GM21381 (cell line): ENCODE measurements around the gene ABCA2.

Experiments used
- ATAC-seq: cut with Tn5 transposase; IDR thresholded peaks from one replicate; pipeline ENCODE4 v1.9.1; 2021; ENCODE audit warnings: mild to moderate bottlenecking, moderate library complexity; ENCODE audit not compliant: unreplicated experiment

Gene ABCA2

DNA sequence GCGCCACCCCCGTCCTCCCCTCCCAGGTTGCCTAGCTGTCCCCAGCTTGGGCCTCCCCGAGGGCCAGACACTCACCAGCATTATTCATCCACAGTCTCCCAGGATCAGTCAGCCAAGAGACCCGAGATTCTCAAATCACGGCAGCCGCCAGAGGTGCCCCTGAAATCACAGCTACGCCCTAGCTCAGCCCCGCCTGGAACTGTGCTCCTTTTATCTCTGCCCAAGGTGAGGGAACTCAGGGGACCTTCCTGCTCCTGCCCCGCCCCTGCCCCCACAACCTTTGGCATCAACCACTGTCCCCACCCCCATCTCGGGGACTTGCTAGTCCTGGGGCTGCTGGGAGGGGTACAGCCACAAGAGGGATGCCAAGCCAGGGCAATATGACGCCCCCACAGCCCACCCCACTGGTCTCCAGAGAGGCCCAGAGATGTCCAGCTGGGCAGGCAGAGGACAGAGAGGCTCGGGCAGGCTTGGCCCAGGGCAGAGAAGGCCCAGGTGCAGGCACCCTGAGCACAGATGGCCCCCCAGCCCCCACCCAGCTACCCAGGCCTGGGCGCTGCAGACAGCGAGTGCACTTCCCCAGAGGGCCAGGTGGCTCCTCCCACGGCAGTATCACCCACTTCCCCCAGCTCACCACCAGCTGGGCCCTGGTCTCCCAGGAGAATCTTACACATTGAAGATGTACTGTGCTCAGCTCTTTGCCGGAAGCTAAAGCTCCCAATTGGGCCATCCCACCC is 4.0 kb upstream of the ABCA2 start, which contains the start of gene FUT7:
Gene FUT7 (minus strand): TSS at position 185 of the 737 bp plus-strand sequence. CDS start 97 bp downstream, at position 88.
- no peak for ATAC-seq

DNA sequence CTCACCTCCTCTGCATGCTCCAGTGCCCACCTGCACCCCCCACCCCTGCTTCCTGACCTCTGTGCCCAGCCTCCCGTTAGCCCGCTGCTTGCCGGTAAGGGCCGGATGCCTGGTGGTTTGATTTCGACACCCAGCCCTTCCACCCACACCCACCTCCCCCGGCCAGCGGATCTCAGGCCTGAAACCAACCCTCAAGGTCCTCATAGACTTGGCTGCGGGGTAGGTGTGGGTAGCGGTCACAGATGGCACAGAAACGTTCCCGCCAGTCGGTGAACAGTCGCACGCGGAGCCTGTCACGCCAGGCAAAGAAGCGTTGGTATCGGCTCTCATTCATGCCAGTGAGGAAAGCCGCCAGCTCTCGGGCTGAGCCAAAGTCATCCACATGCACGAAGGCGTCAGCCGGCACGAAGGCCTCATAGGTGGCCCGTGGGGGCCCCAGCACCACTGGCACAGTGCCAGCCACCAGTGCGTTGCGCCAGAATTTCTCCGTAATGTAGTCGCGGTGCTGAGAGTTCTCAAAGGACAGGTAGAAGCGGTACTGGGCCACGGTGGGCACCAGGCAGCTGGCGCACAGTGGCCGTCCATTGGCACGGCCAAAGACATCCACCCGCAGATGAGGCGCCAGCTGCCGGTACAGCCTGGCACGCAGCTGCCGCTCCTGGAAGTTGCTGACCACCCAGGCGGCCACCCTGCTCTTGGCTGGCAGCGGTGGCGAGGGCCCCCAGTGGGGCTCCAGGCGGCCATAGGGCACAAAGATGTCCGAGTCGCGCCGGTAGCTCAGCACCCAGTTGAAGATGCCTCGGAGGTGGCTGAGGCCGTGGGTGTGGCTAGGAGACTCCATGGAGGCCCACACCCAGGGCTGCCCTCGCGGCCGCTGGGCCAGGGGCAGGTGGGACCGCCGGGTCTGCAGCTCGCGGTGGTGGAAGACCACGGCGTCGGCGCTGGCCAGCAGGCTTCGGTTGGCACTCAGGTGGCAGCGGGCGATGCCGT is 2.8 kb upstream of the ABCA2 start:
- ATAC-seq, result no peak

DNA sequence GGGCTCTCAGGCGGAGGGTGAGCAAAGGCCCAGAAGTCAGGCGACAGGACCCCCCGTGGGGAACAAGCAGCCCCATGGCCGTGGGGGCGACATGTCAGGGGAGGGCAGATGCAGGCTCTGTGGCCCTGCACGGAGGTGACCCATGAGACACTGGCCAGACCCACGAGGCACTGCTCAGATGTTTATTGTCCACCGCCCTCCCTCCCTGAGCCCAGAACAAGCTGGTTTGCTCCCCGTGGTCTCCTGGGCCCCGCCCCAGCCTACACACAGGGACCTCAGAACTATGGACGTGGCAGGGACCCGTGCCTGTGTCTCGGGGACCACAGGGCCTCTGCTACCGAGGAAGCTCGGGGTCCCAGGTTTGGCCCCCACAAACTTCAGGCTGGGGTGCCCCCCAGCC is 2.0 kb upstream of the ABCA2 start:
- ATAC-seq, result no peak

DNA sequence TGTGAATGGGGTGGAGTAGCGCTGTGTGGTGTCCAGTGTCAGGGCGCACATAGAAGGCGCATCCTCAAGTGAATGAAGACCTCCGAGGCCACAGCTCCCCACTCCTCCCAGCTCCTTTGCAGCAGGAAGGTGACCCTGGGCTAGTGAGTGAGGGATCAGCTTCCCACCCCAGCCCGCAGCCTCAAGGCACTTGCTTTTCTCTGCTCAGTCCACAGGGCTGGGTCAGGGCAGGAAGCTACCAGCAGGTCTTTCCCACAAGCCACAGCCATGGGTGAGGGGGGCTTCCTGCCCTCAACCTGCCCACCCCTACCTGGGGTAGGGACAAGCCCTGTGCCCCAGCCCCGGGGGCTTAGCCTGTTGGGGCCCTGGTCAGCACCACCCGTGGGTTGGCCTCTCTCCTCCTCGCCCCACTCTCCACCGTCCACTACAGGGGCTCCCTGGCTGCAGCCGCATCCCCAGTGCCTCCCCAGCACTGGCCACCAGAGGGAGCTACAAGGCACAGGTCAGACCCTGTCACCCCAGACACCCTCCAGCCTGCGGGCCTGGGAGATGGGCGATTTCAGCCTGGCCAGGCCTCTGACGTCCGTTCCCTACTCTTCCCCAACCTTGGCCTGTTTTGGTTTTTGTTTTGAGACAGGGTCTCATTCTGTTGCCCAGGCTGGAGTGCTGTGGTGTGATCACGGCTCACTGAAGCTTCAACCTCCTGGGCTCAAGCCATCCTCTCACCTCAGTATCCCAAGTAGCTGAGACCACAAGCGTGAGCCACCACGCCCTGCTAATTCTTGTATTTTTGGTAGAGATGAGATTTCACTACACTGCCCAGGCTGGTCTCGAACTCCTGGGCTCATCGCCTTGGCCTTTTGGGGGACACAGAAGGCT is 1.3 kb upstream of the ABCA2 start:
- ATAC-seq, result peak; percentile 29

DNA sequence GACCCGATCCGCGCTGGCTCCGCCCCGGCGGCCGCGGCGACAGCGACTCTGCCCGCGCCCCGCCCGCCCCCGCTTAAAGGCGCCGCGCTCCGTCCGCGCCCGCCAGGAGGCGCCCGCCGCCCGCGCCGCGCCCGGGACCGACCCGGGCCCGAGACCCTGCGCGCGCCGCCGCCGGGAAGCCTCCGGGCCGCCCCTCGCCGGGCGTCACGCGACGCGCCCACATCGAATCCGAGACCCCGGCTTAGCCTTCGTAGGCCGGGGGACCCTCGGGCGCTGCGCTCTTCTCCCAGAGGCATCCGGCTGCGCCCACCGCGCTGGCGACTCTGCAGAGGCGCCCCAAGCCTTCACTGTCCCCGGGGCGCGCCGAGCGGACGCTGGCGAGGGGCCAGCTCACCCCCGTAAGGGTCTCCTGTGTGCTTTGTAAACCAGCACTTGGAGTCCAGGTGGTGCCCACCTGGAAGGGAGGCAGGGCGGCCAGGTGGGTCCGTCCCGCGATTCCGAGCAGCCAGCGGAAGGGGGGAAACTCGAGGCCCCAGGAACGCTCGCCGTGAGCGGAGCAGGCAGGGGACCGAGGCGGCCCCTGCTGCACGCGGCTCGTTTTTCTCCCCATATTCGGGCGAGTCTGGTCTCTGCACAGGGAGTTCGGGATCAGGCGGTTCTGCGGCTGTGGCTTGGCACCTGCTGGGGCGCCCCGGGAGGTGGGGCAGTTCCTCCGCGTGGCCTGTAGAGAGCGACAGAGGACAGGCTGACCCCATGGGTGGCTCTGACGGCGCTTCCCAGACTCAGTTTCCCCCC is 423 bp upstream of the ABCA2 start:
- ATAC-seq, result peak; percentile 40

DNA sequence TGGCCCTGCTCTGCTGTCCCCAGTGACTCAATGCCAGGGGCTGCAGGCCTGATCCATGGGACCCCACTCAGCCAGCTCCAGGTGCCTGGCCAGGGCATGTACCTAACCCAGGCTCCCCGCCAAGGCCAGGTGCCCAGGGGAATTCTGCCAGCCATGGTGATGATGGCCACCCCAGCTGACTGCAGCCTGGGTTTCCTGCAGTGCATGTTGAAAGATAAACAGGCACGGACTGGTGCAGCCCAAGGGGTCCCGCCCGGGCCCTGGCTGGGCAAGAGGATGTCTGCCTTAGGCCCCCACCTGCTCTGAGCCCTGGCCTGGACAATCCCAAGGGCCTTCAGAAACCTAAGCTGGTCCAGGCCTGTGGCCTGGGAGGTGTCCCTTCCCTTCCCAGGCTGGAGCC is 1.2 kb downstream of the ABCA2 start:
- no peak for ATAC-seq

DNA sequence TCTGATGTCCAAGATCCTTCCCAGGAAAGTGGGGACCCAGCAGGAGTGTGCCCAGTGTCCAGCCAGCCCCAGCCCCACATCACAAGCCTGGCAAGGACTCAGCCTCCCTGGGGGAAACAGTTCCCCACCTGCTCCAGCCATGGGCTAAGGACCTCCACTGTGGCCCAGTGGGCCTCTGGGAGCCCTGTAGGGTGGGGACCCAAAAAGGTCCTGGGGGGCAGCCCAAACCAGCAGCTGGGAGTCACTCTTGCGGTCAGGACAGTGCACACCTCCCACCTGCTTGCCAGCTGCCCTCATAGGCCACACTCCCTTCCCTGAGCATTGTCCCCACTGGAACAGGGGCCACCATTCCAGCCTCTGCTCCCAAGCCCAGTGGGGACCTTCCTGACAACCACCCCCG is 1.7 kb downstream of the ABCA2 start:
- no peak for ATAC-seq

DNA sequence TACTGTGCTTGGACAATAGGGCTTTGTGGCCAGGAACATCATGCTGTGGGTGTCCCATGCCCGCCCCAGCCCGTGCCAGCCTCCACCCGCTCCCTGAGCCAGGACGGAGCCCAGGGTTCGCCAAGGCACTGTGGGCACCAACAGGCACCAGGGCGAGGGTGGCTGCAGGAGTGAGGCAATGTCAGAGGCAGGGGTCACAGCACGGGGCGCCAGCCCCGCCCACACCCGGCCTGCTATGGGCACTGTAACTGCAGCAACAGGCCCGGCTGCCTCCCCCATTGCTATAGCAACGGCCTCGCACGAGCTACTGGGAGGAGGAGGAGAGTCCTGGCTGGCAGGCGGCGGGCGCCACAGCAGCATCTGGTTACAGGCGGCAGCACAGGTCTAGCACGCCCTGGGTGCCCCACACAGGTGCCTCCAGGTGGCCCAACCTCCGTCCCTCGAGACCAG is 2.5 kb downstream of the ABCA2 start:
- no peak for ATAC-seq

DNA sequence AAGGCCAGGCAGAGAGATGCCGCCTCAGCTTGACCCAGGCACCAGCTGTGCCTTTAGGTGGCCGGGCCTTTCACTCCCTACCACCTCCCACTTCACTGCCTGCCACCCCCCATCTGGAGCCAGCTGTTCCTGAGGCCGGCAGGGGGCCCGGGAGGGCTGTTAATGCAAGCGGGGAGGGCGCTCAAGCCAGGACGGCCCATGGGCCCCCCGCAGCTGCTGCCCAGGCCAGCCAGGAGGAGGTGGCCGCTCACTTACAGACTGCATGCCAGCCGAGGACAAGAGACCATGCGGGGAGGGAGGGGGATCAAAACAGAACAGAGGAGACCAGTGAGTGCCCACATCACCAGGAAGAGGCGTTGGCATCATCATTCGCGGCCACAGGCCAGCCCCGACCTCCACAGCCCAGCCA is 4.5 kb downstream of the ABCA2 start:
- no peak for ATAC-seq

DNA sequence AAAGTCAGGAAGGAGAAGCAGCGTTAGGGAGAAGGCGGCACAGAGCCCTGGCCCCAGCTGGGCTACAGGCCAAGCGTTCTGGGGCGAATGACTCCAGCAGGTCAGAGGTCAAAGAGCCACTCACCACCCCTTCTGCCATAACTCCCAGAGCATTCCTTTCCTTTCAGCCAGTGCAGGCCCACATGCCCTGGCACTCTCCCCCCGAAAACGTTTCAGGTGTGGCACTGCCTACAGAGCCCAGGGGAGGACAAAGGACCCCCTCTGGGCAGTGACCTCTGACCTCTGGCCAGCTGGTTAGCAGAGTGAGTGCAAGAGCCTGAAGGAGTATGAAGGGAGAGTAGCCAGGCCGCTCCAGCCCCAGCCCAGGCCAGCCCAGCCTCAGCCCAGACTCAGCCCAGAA is 4.9 kb downstream of the ABCA2 start:
- ATAC-seq, result no peak

DNA sequence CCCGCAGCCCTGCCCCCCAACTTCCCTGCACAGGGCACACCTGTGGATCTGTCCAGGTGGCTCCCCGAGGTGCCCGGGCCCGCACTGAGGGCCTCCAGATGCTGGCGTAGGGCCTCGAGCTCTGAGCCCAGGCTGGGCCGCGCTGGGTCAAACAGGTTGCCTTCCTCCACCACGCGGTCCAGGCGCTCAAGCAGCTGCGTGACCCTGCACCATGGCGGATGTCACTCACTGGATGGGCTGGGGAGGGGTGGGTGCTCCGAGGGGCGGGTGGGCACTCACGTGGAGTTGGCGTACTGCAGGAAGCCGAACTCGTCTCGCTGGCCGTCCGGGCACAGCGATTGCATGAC is 5.4 kb downstream of the ABCA2 start:
- ATAC-seq, result no peak

DNA sequence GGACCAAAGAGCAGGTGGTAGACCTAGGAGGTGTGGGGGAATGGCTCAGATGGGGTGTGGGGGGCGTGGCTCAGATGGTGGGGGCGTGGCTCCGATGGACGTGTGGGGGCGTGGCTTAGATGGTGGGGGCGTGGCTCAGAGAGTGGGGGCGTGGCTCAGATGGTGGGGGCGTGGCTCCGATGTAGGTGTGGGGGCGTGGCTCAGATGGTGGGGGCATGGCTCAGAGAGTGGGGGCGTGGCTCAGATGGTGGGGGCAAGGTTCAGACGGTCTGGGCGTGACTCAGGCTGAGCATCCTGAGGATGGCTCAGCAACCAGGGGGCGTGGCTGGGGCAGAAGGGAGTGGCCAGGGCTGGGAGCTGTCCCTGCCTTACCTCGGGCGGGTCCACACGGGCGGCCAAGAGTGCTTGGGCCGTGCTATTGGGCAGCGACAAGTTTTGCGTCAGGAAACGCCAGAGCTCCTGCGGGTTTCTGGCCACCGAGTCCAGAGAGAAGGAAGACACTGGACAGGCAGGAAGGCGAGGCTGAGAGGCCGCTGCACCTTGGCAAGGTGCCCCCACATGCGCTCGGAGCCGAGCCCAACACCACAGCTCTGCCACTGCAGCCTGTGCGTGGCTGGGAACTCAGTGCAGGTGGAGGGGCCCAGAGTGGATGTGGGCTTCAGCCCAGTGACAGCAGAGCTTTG is 5.9 kb downstream of the ABCA2 start:
- no peak for ATAC-seq

DNA sequence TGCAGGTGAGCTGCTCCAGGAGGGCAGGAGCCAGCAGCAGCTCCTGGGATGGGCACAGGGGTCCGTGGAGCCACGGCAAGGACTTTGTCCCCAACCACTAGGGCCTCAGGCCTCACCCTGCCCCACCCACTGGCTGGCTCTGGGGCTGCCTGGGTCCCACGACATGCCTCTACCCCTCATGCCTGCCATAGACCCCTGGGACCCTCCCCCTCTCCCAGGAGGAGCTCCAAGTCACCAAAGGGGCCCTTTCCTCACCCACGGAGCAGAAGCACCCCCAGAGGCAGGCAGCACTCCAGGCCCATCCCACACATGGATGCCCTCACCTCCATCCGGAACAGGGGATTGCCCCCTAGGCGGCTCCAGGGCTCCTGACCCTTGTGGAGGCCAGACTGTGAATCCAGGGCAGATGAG is 6.5 kb downstream of the ABCA2 start:
- ATAC-seq, result no peak

DNA sequence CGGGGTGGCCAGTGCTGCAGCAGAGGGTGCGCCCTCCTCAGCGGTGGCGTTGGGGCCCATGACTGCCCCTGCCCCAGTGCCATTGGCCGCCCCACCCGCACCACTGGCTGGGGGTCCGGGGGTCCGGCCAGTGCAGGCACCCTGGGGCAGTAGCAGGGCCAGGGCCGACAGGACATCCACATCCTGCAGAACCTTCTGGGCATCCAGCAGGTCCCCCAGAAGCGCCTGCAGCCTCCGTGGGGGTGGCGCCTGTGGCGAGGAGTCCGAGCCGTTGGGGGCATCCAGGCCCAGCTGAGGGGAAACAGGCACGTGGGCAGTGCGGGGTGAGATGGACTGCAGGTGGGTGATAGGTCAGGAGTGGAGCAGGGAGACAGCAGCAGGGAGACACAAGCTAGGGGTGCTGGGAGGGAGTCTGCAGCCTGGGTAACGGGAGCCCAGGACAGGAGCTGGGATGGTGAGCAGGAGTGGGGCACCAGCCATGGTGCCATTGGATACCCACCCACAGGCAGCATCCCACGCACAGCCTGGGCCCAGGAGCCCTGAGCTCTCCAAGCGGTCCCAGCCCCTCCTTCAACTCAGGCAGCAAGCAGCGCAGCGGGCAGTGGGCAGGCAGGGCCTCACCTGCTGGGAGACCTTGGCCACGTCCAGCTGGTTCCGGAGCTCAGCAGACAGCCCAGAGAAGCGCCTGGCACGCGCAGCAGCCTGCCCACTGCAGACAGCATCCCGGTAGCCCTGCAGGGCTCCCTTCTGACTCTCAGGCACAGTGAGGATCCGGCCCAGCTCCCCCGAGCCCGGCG is 7.1 kb downstream of the ABCA2 start:
- no peak for ATAC-seq

DNA sequence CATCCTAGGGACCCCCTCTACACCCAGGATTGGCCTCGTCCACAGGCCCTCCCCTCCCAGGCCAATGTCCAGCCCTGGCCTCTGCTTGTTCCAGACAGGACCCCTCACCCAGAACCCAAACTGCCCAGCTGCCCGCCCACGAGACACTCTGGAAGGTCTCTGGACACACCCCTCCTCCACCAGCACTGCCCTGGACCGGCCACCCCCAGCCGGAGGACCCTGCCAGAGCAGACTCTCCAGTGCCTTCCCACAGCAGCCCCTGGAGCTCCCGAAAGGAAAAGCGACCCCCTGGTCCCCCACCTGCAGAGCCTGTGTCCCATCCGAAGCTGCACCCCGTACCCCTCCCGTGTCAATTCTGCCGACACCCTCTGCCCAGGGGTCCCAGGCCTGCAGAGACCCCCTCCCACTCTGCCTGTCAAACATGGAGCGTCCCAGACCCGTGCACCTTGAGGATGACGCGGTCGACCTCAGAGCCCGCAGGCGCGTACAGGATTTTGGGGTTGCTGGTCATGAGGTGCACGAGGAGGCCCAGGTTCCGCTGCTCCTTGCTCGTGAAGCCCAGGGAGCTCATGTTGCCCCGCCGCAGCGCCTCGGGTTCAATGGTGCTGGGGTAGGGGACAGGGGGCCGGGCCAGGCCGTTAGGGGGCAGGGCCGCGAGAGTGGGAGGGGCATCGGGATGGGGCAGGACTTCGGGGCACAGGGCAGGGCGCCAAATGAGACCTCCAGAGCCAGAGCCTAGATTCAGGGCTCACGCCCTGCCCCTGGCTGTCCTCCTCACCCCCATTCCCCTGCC is 8.0 kb downstream of the ABCA2 start:
- ATAC-seq, result no peak

DNA sequence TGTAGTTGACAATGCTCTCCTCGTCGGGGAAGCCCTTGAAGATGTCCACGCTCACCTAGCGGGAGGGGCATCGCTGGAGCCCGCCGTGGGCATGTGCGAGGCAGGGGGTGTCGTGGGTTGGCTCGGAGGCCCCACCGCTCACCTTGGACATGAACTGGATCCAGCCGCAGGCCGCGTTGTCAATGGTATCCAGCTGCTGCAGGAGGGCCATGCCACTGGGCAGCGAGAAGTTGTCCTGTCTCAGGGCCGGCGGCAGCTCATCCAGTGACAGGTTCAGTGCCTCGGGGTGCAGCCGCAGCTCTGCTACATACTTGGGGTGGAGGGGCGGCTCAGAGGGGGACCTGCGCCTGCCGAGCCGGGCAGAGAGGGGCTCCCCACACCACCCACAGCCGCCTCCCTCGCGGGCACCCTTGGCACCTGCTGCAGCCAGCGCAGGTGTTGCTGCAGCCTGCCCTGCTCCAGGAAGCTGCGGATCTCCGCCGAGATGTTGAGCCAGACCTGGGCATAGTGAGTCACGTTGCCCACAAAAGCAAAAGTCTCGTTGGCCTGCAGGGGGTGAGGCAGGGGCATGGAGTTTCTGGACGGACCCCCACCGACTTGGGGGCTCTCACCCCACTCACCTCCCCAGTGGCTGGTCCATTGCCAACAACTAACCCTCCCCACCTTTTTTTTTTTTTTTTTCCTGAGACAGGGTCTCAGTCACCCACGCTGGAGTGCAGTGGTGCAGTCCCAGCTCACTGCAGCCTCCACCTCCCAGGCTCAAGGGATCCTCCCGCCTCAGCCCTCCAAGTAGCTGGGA is 9.1 kb downstream of the ABCA2 start:
- ATAC-seq, result no peak

DNA sequence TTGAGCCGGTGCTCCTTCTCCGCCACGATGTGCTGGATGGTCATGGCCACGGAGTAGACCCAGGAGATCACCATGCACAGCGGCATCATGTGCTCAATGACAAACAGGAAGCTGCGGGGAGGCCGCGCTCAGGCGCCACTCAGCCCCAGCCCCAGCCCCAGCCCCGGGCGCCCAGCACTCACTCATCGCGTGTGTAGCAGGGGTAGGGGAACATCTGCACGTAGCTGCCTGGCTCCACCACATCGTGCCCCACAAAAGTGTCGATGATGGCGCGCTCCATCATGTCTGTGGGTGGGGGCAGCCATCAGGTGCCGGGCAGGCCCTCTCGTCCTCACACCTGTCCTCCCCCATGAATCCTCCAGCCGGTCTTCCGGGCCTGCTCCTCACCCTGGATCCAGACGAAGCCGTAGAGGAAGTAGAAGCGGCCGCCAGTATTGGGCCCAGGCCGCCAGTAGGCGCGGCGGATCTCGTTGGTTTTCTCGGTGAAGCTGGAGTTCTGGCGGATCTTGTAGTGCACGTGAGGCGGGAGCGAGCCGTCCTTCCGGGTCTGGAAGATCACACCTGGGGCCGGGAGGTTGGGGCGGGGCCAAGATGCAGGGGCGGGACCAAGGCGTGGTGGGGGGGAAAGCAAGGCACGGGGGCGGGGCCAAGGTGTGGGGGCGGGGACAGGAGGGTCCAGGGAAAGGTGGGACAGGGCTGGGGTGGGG is 10.1 kb downstream of the ABCA2 start:
- ATAC-seq, result no peak
